Astrocyte (in vitro differentiated cells and primary cell): ENCODE data around the gene EXPH5. TPM values are rescaled to one million over a fixed set of nuclear protein-coding genes. Genes with fewer than 3 reads are reported as not detected.
A peak's percentile ranks its signal among the peaks of the same experiment; 100 is the strongest.

Experiments used
- DNase-seq: peaks from one replicate; pipeline ENCODE4 v3.0.0-alpha.2; 2010; ENCODE audit warnings: low read depth
- FAIRE-seq: peaks from 2 replicates; lab custom pipeline; 2011; peaks lifted over from hg19 to GRCh38; lab: Jason Lieb, UNC
- H2AFZ ChIP-seq: 2 replicates; pipeline ENCODE4 v1.6.0; 2012; ENCODE audit warnings: low read depth, low read length, inconsistent platforms
- H3K27ac ChIP-seq: 2 replicates; pipeline ENCODE4 v1.5.1; 2011; ENCODE audit warnings: low read depth, low read length, inconsistent platforms
- H3K27me3 ChIP-seq: 2 replicates; pipeline ENCODE4 v1.6.0; 2011; ENCODE audit warnings: low read length, inconsistent platforms; ENCODE audit not compliant: insufficient read depth
- H3K36me3 ChIP-seq: 2 replicates; pipeline ENCODE4 v1.5.1; 2011; ENCODE audit warnings: low read length, inconsistent platforms; ENCODE audit not compliant: insufficient read depth
- H3K4me1 ChIP-seq: 2 replicates; pipeline ENCODE4 v1.5.1; 2011; ENCODE audit warnings: low read length, inconsistent platforms; ENCODE audit not compliant: insufficient read depth
- H3K4me2 ChIP-seq: 2 replicates; pipeline ENCODE4 v1.6.0; 2012; ENCODE audit warnings: low read length, inconsistent platforms
- H3K4me3 ChIP-seq: 2 replicates; pipeline ENCODE4 v1.5.1; 2011; ENCODE audit warnings: low read depth, mild to moderate bottlenecking, low read length, inconsistent platforms; ENCODE audit not compliant: insufficient read depth
- H3K79me2 ChIP-seq: 2 replicates; pipeline ENCODE4 v1.6.0; 2012; ENCODE audit warnings: mild to moderate bottlenecking, low read length, inconsistent platforms; ENCODE audit not compliant: insufficient read depth
- H3K9ac ChIP-seq: 2 replicates; pipeline ENCODE4 v1.6.0; 2012; ENCODE audit warnings: mild to moderate bottlenecking, low read length, inconsistent platforms
- H3K9me3 ChIP-seq: 2 replicates; pipeline ENCODE4 v1.5.1; 2012; ENCODE audit warnings: low read depth, mild to moderate bottlenecking, low read length, inconsistent platforms; ENCODE audit not compliant: insufficient read depth
- H4K20me1 ChIP-seq: 2 replicates; pipeline ENCODE4 v1.6.0; 2012; ENCODE audit warnings: low read length, inconsistent platforms; ENCODE audit not compliant: insufficient read depth
- H3K27ac Mint-ChIP-seq: one replicate; pipeline ENCODE4 v1.8.0; 2021; ENCODE audit warnings: mild to moderate bottlenecking, mixed read lengths; ENCODE audit not compliant: unreplicated experiment
- H3K27me3 Mint-ChIP-seq: one replicate; pipeline ENCODE4 v1.8.0; 2021; ENCODE audit warnings: low read depth, mixed read lengths; ENCODE audit not compliant: unreplicated experiment
- H3K36me3 Mint-ChIP-seq: one replicate; pipeline ENCODE4 v1.8.0; 2021; ENCODE audit warnings: low read depth, mixed read lengths; ENCODE audit not compliant: unreplicated experiment
- H3K4me1 Mint-ChIP-seq: one replicate; pipeline ENCODE4 v1.8.0; 2021; ENCODE audit warnings: low read depth, mixed read lengths; ENCODE audit not compliant: unreplicated experiment
- H3K4me3 Mint-ChIP-seq: one replicate; pipeline ENCODE4 v1.8.0; 2021; ENCODE audit warnings: mild to moderate bottlenecking, moderate library complexity, mixed read lengths; ENCODE audit not compliant: unreplicated experiment
- H3K9me3 Mint-ChIP-seq: one replicate; pipeline ENCODE4 v1.8.0; 2021; ENCODE audit warnings: mild to moderate bottlenecking, mixed read lengths; ENCODE audit not compliant: unreplicated experiment
- EZH2 ChIP-seq: IDR thresholded peaks from 2 replicates; pipeline ENCODE4 v1.6.1; 2012; ENCODE audit warnings: mild to moderate bottlenecking, low read length, inconsistent platforms; ENCODE audit not compliant: insufficient read depth
- total RNA-seq: library from RNA; stranded (reverse); gene quantifications from 2 replicates; pipeline ENCODE4 v1.2.1, GENCODE V29; 2021
- TF ChIP-seq, protein P1 (sequence below): IDR thresholded peaks from 2 replicates; pipeline ENCODE4 v1.5.1; 2011; ENCODE audit warnings: low read depth, mild to moderate bottlenecking, inconsistent platforms, low read length, moderate library complexity; ENCODE audit not compliant: insufficient read depth

EXPH5 gene
- total RNA-seq, 1 donor from 2014 or later, result 7.9 TPM

DNA sequence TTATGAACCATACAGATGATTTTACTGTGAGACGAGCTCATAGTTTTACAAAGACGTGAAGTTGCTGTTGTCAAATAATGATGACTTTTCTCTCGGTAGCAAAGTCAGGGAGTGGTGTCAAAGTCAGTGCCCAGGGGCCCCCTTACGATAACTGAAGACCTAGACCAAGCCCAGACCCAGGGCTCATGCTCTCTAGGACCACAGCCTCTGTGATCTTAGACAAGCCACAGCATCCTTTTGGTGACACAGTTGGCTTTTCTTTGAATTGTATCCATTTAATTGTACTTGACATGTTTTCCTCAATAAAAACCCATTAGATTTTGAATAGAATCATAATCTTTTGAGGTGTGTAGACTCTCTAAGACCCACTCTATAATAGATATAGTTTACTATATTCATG lies 77.4 kb downstream of the EXPH5 start:
- H2AFZ ChIP-seq, result no peak overlapping the region
- no peaks in the 10 kb centered on the region for H3K9me3 ChIP-seq
- H3K27me3 Mint-ChIP-seq, result no peaks in the 10 kb centered on the region
- no peak overlapping the region for H3K9ac ChIP-seq
- no peak overlapping the region for H3K27ac Mint-ChIP-seq
- H4K20me1 ChIP-seq, result no peaks in the 10 kb centered on the region
- H3K36me3 Mint-ChIP-seq, result peaks cover 16% of the 10 kb centered on the region
- H3K79me2 ChIP-seq, result no peaks in the 10 kb centered on the region
- H3K4me2 ChIP-seq, result no peak overlapping the region
- peaks cover 4% of the 10 kb centered on the region for H3K4me1 ChIP-seq
- no peak overlapping the region for H3K4me3 ChIP-seq
- no peaks in the 10 kb centered on the region for H3K9me3 Mint-ChIP-seq
- TF ChIP-seq, protein P1, sequence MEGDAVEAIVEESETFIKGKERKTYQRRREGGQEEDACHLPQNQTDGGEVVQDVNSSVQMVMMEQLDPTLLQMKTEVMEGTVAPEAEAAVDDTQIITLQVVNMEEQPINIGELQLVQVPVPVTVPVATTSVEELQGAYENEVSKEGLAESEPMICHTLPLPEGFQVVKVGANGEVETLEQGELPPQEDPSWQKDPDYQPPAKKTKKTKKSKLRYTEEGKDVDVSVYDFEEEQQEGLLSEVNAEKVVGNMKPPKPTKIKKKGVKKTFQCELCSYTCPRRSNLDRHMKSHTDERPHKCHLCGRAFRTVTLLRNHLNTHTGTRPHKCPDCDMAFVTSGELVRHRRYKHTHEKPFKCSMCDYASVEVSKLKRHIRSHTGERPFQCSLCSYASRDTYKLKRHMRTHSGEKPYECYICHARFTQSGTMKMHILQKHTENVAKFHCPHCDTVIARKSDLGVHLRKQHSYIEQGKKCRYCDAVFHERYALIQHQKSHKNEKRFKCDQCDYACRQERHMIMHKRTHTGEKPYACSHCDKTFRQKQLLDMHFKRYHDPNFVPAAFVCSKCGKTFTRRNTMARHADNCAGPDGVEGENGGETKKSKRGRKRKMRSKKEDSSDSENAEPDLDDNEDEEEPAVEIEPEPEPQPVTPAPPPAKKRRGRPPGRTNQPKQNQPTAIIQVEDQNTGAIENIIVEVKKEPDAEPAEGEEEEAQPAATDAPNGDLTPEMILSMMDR, result no peak
- TF ChIP-seq EZH2, result no peak
- H3K4me1 Mint-ChIP-seq, result peaks cover 23% of the 10 kb centered on the region
- no peak overlapping the region for H3K4me3 Mint-ChIP-seq
- H3K27me3 ChIP-seq, result no peaks in the 10 kb centered on the region
- no peak overlapping the region for H3K27ac ChIP-seq
- DNase-seq, result no peak
- no peaks in the 10 kb centered on the region for H3K36me3 ChIP-seq
- FAIRE-seq, result no peak

DNA sequence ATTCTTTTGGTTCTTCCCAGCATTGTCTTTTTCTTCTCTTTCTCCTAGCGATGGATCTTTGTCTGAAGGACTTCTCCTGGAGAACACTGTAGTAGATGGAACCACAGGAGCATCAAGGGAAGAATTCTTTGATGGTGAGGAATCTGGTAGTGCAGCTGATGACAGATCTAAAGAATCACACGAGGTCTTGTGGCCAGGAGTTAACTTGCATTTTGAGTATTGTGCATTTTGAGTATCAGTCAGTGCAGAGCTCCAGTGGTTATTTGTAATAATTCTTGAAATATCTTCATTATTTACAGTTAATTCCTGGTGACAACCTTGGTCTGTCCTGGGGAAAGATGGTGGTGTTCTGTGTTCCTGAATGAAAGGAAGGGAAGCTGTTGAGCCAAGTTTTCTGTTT lies 80.9 kb downstream of the EXPH5 start:
- Histone ChIP-seq H2AFZ (no peak overlapping the region), H3K27me3 (no peaks in the 10 kb centered on the region), H3K4me3 (no peak overlapping the region), H3K9ac (no peak overlapping the region), H3K79me2 (no peaks in the 10 kb centered on the region), H3K9me3 (no peaks in the 10 kb centered on the region), H3K4me2 (no peak overlapping the region), H3K27ac (no peak overlapping the region), H4K20me1 (no peaks in the 10 kb centered on the region), H3K36me3 (no peaks in the 10 kb centered on the region), H3K4me1 (peaks cover 4% of the 10 kb centered on the region)
- no peak for DNase-seq
- H3K4me3 Mint-ChIP-seq, result no peak overlapping the region
- peaks cover 21% of the 10 kb centered on the region for H3K4me1 Mint-ChIP-seq
- no peak overlapping the region for H3K27ac Mint-ChIP-seq
- peaks cover 18% of the 10 kb centered on the region for H3K36me3 Mint-ChIP-seq
- no peak for FAIRE-seq
- no peaks in the 10 kb centered on the region for H3K27me3 Mint-ChIP-seq
- no peak for TF ChIP-seq EZH2
- H3K9me3 Mint-ChIP-seq, result no peaks in the 10 kb centered on the region

DNA sequence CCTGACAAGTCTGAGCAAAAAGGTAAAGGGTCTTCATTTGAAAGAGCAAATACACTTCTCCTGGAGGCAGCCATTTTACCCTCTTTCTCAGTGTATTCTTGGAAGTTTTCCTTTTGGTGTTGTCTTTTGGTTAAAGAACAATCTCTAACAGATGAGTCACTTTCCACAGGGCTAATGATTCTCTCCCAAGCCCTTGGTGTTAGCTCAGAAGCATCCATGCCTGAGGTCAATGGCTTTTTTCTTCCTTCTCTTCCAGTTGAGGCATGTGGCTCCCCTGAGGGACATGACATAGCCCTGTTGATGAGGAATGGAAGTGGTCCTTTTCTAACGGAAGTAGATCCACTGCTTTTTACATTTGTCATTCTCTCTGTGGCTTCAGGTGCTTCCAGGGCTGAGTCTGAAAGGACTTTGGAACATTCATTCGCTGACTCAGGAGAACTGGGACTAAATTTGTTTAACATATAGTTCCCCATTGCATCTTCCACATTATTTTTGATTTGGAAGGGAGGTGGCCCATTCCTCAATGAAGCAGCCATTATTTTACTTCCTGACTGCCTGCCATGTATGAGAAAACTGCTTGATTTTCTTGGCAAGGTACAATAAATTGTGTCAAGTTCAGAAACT lies 81.6 kb downstream of the EXPH5 start:
- no peaks in the 10 kb centered on the region for H4K20me1 ChIP-seq
- peak; percentile 87 for DNase-seq
- H3K4me2 ChIP-seq, result peak overlapping the region; percentile 7

More for the DNA sequence above, 81.6 kb downstream of the EXPH5 start:
- H3K79me2 ChIP-seq, result no peaks in the 10 kb centered on the region
- Mint-ChIP-seq H3K4me1 (peaks cover 21% of the 10 kb centered on the region), H3K27ac (peak overlapping the region; percentile 76), H3K9me3 (no peaks in the 10 kb centered on the region), H3K27me3 (no peaks in the 10 kb centered on the region), H3K36me3 (peaks cover 18% of the 10 kb centered on the region), H3K4me3 (no peak overlapping the region)
- H3K27ac ChIP-seq, result no peak overlapping the region
- H3K36me3 ChIP-seq, result no peaks in the 10 kb centered on the region
- H3K27me3 ChIP-seq, result no peaks in the 10 kb centered on the region
- TF ChIP-seq, protein P1, result no peak
- TF ChIP-seq EZH2, result no peak
- H2AFZ ChIP-seq, result peak overlapping the region; percentile 35
- peaks cover 4% of the 10 kb centered on the region for H3K4me1 ChIP-seq
- peak; percentile 62 for FAIRE-seq
- no peaks in the 10 kb centered on the region for H3K9me3 ChIP-seq
- no peak overlapping the region for H3K4me3 ChIP-seq
- H3K9ac ChIP-seq, result no peak overlapping the region
